Ovary (tissue), 3 donors: ENCODE measurements around the gene REXO2.

Experiments used
- CTCF ChIP-seq, 3 donors: fragments of 450-650 bp in 2 of 3; fragments of 200-600 bp in 1 of 3; IDR thresholded peaks; one replicate each; pipeline versions ENCODE4 v1.5.1 to v1.8.0; 2016 to 2022; ENCODE audit warnings: antibody characterized with exemption in 3 of 3, mild to moderate bottlenecking in 1 of 3
- POLR2A ChIP-seq: fragments of 450-650 bp; IDR thresholded peaks from one replicate; pipeline ENCODE4 v1.6.1; 2017; ENCODE audit warnings: antibody characterized with exemption, mild to moderate bottlenecking, moderate library complexity
- donor health status: DM: no; HTN: no; CAD: no.

DNA sequence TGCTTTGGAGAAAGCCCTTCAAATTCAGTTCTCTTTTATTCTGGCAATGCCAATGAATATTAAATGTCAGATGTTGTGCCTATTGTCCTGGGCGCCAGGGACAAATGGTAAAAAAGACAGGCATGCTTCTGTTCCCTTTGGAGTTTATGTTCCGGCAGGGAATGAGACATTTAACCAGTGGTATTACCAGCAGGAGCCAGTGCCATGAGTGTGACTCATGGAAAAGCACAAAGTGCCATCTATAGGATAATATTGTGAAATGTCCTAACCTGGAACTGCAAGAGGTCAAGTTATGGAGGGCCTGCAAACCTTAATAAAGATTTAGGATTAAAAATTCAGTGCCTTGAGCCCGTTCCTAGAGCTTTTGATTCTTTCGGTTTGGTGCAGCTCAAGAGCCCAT lies 39.5 kb downstream of the REXO2 start:
- no peak for TF ChIP-seq CTCF (IDR thresholded peaks at IDR 0.05)
- TF ChIP-seq POLR2A = no peak
